Measurements from ENCODE around the gene KIAA1755.

DNA sequence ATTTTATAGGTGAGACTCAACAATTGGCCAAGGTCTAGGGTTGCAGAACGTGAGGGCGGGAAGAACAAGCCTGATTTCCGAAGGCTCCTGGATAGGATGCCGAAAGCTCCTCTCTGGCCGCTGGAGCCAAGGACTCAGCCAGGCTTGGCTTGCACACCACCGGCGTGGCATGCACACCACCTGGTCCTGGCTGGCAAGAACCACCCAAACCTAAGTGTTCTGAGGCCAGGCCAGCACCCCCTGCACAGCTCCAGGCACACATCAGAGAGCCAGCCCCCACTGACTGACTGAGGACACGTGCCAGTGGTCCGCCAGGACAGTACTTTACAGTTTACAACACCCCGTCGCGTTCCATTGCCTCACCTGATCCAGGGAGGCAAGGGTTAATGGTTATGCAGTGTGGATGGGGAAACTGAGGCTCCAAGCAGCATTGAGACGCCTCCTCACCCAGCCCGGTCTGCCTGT lies 95.9 kb downstream of the KIAA1755 start:
- TF ChIP-seq POLR2AphosphoS5 (IDR thresholded peaks at IDR 0.05) = no peak
- TF ChIP-seq, protein P1, sequence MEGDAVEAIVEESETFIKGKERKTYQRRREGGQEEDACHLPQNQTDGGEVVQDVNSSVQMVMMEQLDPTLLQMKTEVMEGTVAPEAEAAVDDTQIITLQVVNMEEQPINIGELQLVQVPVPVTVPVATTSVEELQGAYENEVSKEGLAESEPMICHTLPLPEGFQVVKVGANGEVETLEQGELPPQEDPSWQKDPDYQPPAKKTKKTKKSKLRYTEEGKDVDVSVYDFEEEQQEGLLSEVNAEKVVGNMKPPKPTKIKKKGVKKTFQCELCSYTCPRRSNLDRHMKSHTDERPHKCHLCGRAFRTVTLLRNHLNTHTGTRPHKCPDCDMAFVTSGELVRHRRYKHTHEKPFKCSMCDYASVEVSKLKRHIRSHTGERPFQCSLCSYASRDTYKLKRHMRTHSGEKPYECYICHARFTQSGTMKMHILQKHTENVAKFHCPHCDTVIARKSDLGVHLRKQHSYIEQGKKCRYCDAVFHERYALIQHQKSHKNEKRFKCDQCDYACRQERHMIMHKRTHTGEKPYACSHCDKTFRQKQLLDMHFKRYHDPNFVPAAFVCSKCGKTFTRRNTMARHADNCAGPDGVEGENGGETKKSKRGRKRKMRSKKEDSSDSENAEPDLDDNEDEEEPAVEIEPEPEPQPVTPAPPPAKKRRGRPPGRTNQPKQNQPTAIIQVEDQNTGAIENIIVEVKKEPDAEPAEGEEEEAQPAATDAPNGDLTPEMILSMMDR (IDR thresholded peaks at IDR 0.05) = no peak
- no peak for TF ChIP-seq POLR2A (IDR thresholded peaks at IDR 0.05)
- TF ChIP-seq EP300 (IDR thresholded peaks at IDR 0.05) = no peak
